Stimulated activated naive B cell treated with anti-CD40 and anti-IgM and Interleukin-4, amounts not matched to agents 10 μg/mL and 1 μg/mL and 100 μg/mL, for 72 hours (primary cell): Measurements from ENCODE around the gene RSBN1L.

Experiments used
- ATAC-seq, 2 donors: fragments of 150-1000 bp; cut with Tn5 transposase; replicated peaks; 2 replicates each; pipeline ENCODE4 v1.10.0; 2021; ENCODE audit warnings: moderate library complexity in 1 of 2
- DNase-seq: peaks from one replicate; pipeline ENCODE4 v3.0.0; 2021
- H3K27ac Mint-ChIP-seq: one replicate; pipeline ENCODE4 v1.8.0; 2022; ENCODE audit warnings: mild to moderate bottlenecking, mixed read lengths
- H3K27me3 Mint-ChIP-seq, 2 donors: one replicate each; pipeline ENCODE4 v1.8.0; 2022; ENCODE audit warnings: mixed read lengths in 2 of 2
- H3K36me3 Mint-ChIP-seq, 2 donors: one replicate each; pipeline ENCODE4 v1.8.0; 2022; ENCODE audit warnings: mixed read lengths in 2 of 2, mild to moderate bottlenecking in 1 of 2
- H3K4me1 Mint-ChIP-seq, 2 donors: one replicate each; pipeline ENCODE4 v1.8.0; 2022; ENCODE audit warnings: mixed read lengths in 2 of 2, mild to moderate bottlenecking in 1 of 2
- H3K4me3 Mint-ChIP-seq, 2 donors: one replicate each; pipeline ENCODE4 v1.8.0; 2022; ENCODE audit warnings: mild to moderate bottlenecking in 2 of 2, mixed read lengths in 2 of 2, moderate library complexity in 1 of 2
- H3K9me3 Mint-ChIP-seq, 2 donors: one replicate each; pipeline ENCODE4 v1.8.0; 2022; ENCODE audit warnings: mixed read lengths in 2 of 2, mild to moderate bottlenecking in 1 of 2

RSBN1L gene

DNA sequence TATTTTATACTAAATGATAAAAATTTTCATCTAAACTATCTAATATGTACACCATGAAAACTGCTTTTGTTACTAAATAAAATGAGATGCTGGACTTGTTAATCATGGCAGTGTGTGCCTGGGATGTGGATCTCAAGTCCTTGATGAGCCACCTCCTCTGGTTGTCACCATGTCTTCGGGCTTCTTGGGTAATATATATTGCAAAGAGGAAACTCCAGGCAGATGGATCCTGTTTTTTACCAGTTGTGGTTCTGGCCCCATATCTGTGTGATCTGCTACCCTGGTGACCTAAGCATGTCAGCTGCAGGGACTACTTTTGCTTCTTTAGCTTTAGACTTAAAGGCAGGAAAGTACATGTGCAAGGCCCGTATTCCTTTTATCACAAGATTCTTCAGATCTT, 55.8 kb downstream of the RSBN1L start:
- Mint-ChIP-seq H3K4me3 (no peak overlapping the region), H3K4me1 (peaks cover 14 to 33% of the 10 kb centered on the region in 2 donors)
- no peak for DNase-seq

GRCh38 chr7:77753173-77753572, 56.9 kb downstream of the RSBN1L start:
- no peaks in the 10 kb centered on the region for H3K27me3 Mint-ChIP-seq
- H3K4me1 Mint-ChIP-seq: peaks cover 14 to 39% of the 10 kb centered on the region in 2 donors
- ATAC-seq (no peak), DNase-seq (no peak)
- no peak overlapping the region for H3K27ac Mint-ChIP-seq
- no peak overlapping the region for H3K4me3 Mint-ChIP-seq
- no peaks in the 10 kb centered on the region for H3K9me3 Mint-ChIP-seq
- H3K36me3 Mint-ChIP-seq: peaks cover 8 to 27% of the 10 kb centered on the region in 2 donors

More for the DNA sequence above, 55.8 kb downstream of the RSBN1L start:
- H3K36me3 Mint-ChIP-seq: peaks cover 8 to 34% of the 10 kb centered on the region in 2 donors
- H3K9me3 Mint-ChIP-seq: no peaks in the 10 kb centered on the region
- no peak for ATAC-seq
- no peaks in the 10 kb centered on the region for H3K27me3 Mint-ChIP-seq
- H3K27ac Mint-ChIP-seq: no peak overlapping the region

DNA sequence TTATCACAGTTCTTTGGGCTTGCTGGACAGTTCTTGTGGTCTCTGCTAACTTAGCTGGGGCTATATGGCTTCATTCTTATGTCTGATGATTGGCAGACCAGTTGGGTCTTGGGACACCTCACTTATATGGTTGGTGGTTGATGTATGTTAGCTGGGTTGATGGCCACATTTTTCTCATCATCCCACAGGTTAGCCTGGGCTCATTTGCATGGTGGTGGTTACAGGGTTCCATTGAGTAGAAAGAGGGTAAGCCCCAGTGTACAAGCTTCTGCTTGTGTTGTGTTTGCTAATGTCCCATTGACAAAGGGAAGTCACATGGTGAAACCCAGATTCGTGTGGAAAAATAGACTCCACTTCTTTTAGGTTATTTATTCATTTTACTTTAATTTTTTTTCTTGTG, 61.3 kb downstream of the RSBN1L start:
- no peak overlapping the region for H3K27ac Mint-ChIP-seq
- H3K4me1 Mint-ChIP-seq: peaks cover 18 to 30% of the 10 kb centered on the region in 2 donors
- H3K27me3 Mint-ChIP-seq: no peaks in the 10 kb centered on the region
- H3K9me3 Mint-ChIP-seq: no peaks in the 10 kb centered on the region
- ATAC-seq (peak; percentile 88 to 90), DNase-seq (peak; percentile 29)
- H3K4me3 Mint-ChIP-seq: no peak overlapping the region
- peaks cover 2 to 10% of the 10 kb centered on the region in 2 donors for H3K36me3 Mint-ChIP-seq

DNA sequence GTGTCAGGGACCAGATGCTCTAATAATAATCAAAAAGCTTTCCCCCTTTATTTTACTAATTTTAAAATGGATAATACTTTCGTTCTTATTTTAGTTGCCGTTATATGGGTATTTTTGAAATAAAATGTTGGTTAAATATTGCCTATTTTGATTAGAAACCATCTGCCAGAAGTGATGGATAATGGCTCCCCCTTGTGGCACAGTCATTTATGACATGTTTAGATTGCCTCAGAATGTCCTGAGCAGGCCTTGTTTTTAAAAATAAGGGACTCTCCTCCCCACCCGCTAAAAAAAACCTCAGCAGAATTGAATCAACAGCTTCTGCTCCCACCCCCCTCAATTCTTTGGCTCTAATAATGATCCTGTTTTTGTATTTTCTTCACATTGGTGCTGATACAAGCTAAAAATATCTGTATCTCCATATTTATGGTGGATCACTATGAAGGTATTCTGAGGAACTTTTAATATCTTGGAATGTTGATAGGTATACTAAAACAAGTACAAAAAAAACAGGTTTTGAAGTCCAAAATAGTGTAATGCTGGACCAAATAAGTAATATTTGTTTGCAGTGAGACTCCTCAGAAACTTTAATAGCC, 63.1 kb downstream of the RSBN1L start:
- H3K9me3 Mint-ChIP-seq: no peaks in the 10 kb centered on the region
- peaks cover 18 to 33% of the 10 kb centered on the region in 2 donors for H3K4me1 Mint-ChIP-seq
- H3K27me3 Mint-ChIP-seq: no peaks in the 10 kb centered on the region
- H3K27ac Mint-ChIP-seq: no peak overlapping the region
- H3K4me3 Mint-ChIP-seq: no peak overlapping the region
- peaks cover 4 to 14% of the 10 kb centered on the region in 2 donors for H3K36me3 Mint-ChIP-seq
- DNase-seq: peak; percentile 54
- peak; percentile 25 to 28 for ATAC-seq

- H3K27ac Mint-ChIP-seq: peak overlapping the region; percentile 59
- peaks cover 7 to 16% of the 10 kb centered on the region in 2 donors for H3K36me3 Mint-ChIP-seq
- peak overlapping the region; percentile 51 to 60 for H3K4me3 Mint-ChIP-seq
- peaks cover 21 to 42% of the 10 kb centered on the region in 2 donors for H3K4me1 Mint-ChIP-seq
- no peaks in the 10 kb centered on the region for H3K27me3 Mint-ChIP-seq
- no peaks in the 10 kb centered on the region for H3K9me3 Mint-ChIP-seq
- ATAC-seq (peak; percentile 86 to 90), DNase-seq (no peak)
These were observed 64.7 kb downstream of the RSBN1L start for GRCh38 chr7:77760809-77761453.

GRCh38 chr7:77765481-77765880, 69.2 kb downstream of the RSBN1L start:
- no peaks in the 10 kb centered on the region for H3K9me3 Mint-ChIP-seq
- DNase-seq (no peak), ATAC-seq (no peak)
- peaks cover 16 to 33% of the 10 kb centered on the region in 2 donors for H3K36me3 Mint-ChIP-seq
- H3K4me3 Mint-ChIP-seq: no peak overlapping the region
- H3K4me1 Mint-ChIP-seq: peaks cover 21 to 45% of the 10 kb centered on the region in 2 donors
- H3K27ac Mint-ChIP-seq: no peak overlapping the region
- H3K27me3 Mint-ChIP-seq: no peaks in the 10 kb centered on the region

- Mint-ChIP-seq H3K4me3 (no peak overlapping the region), H3K27ac (peak overlapping the region; percentile 31), H3K36me3 (peaks cover 19 to 36% of the 10 kb centered on the region in 2 donors), H3K9me3 (no peaks in the 10 kb centered on the region), H3K27me3 (no peaks in the 10 kb centered on the region), H3K4me1 (peaks cover 20 to 42% of the 10 kb centered on the region in 2 donors)
- ATAC-seq (no peak), DNase-seq (no peak)
These were observed 69.9 kb downstream of the RSBN1L start for GRCh38 chr7:77765906-77766800.

- no peak for ATAC-seq
- Mint-ChIP-seq H3K4me1 (peaks cover 18 to 39% of the 10 kb centered on the region in 2 donors), H3K9me3 (no peaks in the 10 kb centered on the region), H3K36me3 (peaks cover 19 to 36% of the 10 kb centered on the region in 2 donors), H3K27me3 (no peaks in the 10 kb centered on the region), H3K4me3 (peak overlapping the region in 1 of 2 donors; percentile 1), H3K27ac (peak overlapping the region; percentile 57)
- no peak for DNase-seq
These were observed 70.7 kb downstream of the RSBN1L start for GRCh38 chr7:77766801-77767605.

DNA sequence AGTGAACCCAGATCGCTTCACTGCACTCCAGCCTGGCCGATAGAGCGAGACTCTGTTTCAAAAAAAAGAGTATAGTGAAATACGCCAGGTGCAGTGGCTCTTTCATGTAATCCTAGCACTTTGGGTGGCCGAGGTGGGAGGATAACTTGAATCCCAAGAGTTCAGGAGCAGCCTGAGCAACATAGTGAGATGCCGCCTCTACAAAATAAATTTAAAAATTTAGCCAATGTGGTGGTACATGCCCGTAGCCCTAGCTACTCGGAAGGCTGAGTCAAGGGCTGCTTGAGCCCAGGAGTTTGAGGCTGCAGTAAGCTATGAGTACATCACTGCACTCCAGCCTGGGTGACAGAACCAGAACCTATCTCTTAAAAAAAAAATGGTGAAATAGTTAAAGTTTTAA, 74.1 kb downstream of the RSBN1L start:
- Mint-ChIP-seq H3K27ac (no peak overlapping the region), H3K4me1 (peaks cover 12 to 24% of the 10 kb centered on the region in 2 donors), H3K36me3 (peaks cover 29 to 48% of the 10 kb centered on the region in 2 donors), H3K27me3 (no peaks in the 10 kb centered on the region), H3K9me3 (no peaks in the 10 kb centered on the region), H3K4me3 (no peak overlapping the region)
- ATAC-seq: no peak
- DNase-seq: no peak

DNA sequence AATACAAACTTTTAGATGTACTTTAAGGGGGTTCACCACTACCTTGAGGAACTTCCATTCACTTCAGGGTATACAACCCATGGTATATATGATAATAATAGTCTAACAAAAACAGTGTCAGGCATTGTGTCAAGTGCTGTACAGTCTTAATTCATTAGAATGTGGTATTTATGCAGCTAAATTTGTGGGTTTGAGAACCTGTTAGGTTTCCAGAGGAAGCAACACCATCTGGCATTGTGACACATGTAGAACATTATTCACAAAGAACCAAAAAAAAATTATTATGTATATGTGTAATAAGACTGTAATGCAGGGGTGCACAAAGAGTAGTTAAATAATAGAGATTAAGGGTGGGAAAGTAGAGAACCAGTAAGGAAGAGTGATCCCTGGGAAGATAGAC, 75.6 kb downstream of the RSBN1L start:
- H3K4me3 Mint-ChIP-seq: no peak overlapping the region
- DNase-seq: no peak
- H3K27ac Mint-ChIP-seq: no peak overlapping the region
- no peak for ATAC-seq
- peaks cover 0 to 1% of the 10 kb centered on the region in 2 donors for H3K9me3 Mint-ChIP-seq
- H3K36me3 Mint-ChIP-seq: peaks cover 36 to 54% of the 10 kb centered on the region in 2 donors
- peaks cover 7 to 10% of the 10 kb centered on the region in 2 donors for H3K4me1 Mint-ChIP-seq
- H3K27me3 Mint-ChIP-seq: no peaks in the 10 kb centered on the region

GRCh38 chr7:77778535-77778934, 82.3 kb downstream of the RSBN1L start:
- Mint-ChIP-seq H3K36me3 (peaks cover 31 to 42% of the 10 kb centered on the region in 2 donors), H3K4me1 (peaks cover 1 to 4% of the 10 kb centered on the region in 2 donors), H3K9me3 (peaks cover 0 to 1% of the 10 kb centered on the region in 2 donors), H3K27me3 (no peaks in the 10 kb centered on the region), H3K27ac (no peak overlapping the region), H3K4me3 (no peak overlapping the region)
- DNase-seq: no peak
- no peak for ATAC-seq

GRCh38 chr7:77782383-77782782, 86.1 kb downstream of the RSBN1L start:
- Mint-ChIP-seq H3K36me3 (peaks cover 25 to 41% of the 10 kb centered on the region in 2 donors), H3K4me3 (no peak overlapping the region), H3K4me1 (peaks cover 8 to 14% of the 10 kb centered on the region in 2 donors), H3K9me3 (no peaks in the 10 kb centered on the region), H3K27me3 (no peaks in the 10 kb centered on the region), H3K27ac (no peak overlapping the region)
- no peak for DNase-seq
- ATAC-seq: no peak

DNA sequence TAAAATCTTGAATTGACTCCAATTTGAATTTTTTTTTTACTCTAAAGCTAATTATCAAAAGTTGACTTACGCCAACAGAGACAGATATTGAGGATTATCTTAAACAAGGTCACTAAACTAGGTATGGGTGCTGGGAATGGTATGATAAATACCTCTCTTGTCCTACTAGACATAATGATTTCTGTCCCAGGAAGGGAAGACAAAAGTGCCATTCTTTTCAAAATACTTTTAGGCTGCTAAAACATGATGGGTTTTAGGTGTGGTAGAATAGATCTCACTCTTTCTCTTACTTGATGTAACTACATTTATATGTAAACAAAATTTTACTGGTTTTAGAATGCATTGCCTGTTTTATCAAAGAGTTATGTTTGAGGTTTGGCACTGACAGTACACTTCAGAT, 86.9 kb downstream of the RSBN1L start:
- H3K36me3 Mint-ChIP-seq: peaks cover 27 to 40% of the 10 kb centered on the region in 2 donors
- no peak for ATAC-seq

DNA sequence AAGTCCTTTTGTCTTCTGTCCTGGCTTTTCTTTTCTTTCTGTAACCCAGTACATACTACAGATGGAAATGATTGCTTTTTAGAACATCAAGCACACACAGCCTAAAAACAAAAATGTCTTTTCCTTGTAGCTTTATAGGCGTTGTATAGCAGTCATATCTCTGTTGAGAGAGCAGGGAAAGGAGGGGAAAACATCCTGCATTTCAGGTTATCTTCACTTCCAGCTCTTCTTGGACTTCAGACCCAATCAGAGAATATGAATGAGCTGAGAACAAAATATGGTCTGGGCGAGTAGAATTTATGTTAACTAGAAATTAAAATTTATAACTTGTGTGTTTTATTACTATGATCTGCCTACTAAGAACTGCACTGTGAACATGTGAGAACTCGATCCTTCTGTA, 87.3 kb downstream of the RSBN1L start:
- peak overlapping the region; percentile 9 for H3K27ac Mint-ChIP-seq
- no peaks in the 10 kb centered on the region for H3K27me3 Mint-ChIP-seq

More for the DNA sequence above, 86.9 kb downstream of the RSBN1L start:
- Mint-ChIP-seq H3K9me3 (no peaks in the 10 kb centered on the region), H3K27me3 (no peaks in the 10 kb centered on the region), H3K4me1 (peaks cover 8 to 14% of the 10 kb centered on the region in 2 donors), H3K4me3 (no peak overlapping the region), H3K27ac (no peak overlapping the region)
- DNase-seq: no peak

More for the DNA sequence above, 87.3 kb downstream of the RSBN1L start:
- Mint-ChIP-seq H3K9me3 (no peaks in the 10 kb centered on the region), H3K4me3 (no peak overlapping the region), H3K4me1 (peaks cover 8 to 16% of the 10 kb centered on the region in 2 donors), H3K36me3 (peaks cover 24 to 38% of the 10 kb centered on the region in 2 donors)
- ATAC-seq: no peak
- DNase-seq: no peak
